Endothelial cell of umbilical vein (primary cell): ENCODE measurements around the gene NFATC4. TPM values are rescaled to one million over a fixed set of nuclear protein-coding genes. Genes with fewer than 3 reads are reported as not detected.

Source experiments
- BruUV-seq: library from RNA; stranded (reverse); fragments of 400-500 nt; replicated peaks from 2 replicates; lab custom pipeline; 2021; lab: Mats Ljungman, UMichigan
- CTCF ChIA-PET: fragments of 300-600, 350-600 bp; sonication (Branson Sonifier 250); formaldehyde crosslinking; loops from one replicate; lab custom pipeline; 2021; ENCODE audit warnings: antibody characterized with exemption, inconsistent platforms; lab: Charles Lee
- POLR2A ChIA-PET: fragments of 300-600, 350-600 bp; sonication (Branson Sonifier 250); formaldehyde crosslinking; loops from one replicate; lab custom pipeline; 2021; ENCODE audit warnings: antibody characterized with exemption, inconsistent platforms; lab: Charles Lee
- DNase-seq: peaks from one replicate; pipeline ENCODE4 v3.0.0-alpha.2; 2011; ENCODE audit warnings: low read depth, low spot score
- FAIRE-seq: peaks from 2 replicates; lab custom pipeline; 2011; peaks lifted over from hg19 to GRCh38; lab: Jason Lieb, UNC
- H2AFZ ChIP-seq: 2 replicates; pipeline ENCODE4 v1.6.0; 2012; ENCODE audit warnings: low read depth, low read length, control low read depth, inconsistent platforms
- H3K27ac ChIP-seq: 2 replicates; pipeline ENCODE4 v1.5.1; 2011; ENCODE audit warnings: low read depth, mild to moderate bottlenecking, control low read depth, low read length, moderate library complexity; ENCODE audit not compliant: insufficient read depth
- H3K27me3 ChIP-seq, 2 experiments: 2 replicates each; pipeline versions ENCODE4 v1.6.0 to v1.6.1; 2011; ENCODE audit warnings: low read length in 2 of 2, mixed read lengths in 1 of 2; ENCODE audit not compliant: control insufficient read depth in 2 of 2, insufficient read depth in 2 of 2
- H3K36me3 ChIP-seq, 2 experiments: 2 replicates in 1 of 2; 3 replicates in 1 of 2; pipeline ENCODE4 v1.5.1; 2011; ENCODE audit warnings: low read length in 2 of 2, mild to moderate bottlenecking in 1 of 2, moderate library complexity in 1 of 2; ENCODE audit not compliant: control insufficient read depth in 2 of 2, insufficient read depth in 2 of 2; ENCODE audit errors: extremely low read depth in 1 of 2
- H3K4me1 ChIP-seq: 3 replicates; pipeline ENCODE4 v1.5.1; 2011; ENCODE audit warnings: mild to moderate bottlenecking, low read length; ENCODE audit not compliant: control insufficient read depth, insufficient read depth; ENCODE audit errors: extremely low read depth
- H3K4me2 ChIP-seq: 2 replicates; pipeline ENCODE4 v1.6.1; 2011; ENCODE audit warnings: low read length, control low read depth, mixed read lengths; ENCODE audit not compliant: insufficient read depth
- H3K4me3 ChIP-seq, 3 experiments: fragments of 200-600 bp in 1 of 3; sonication (generic), shearing (Covaris generic) in 1 of 3; replicated peaks in 1 of 3; 2 replicates each; pipeline ENCODE4 v1.5.1; 2011 to 2016; ENCODE audit warnings: control low read depth in 3 of 3, low read length in 3 of 3, mild to moderate bottlenecking in 2 of 3, inconsistent platforms in 1 of 3, low read depth in 1 of 3, moderate library complexity in 1 of 3; ENCODE audit not compliant: insufficient read depth in 1 of 3
- H3K79me2 ChIP-seq: 2 replicates; pipeline ENCODE4 v1.6.0; 2012; ENCODE audit warnings: low read length, inconsistent platforms; ENCODE audit not compliant: control insufficient read depth, insufficient read depth
- H3K9ac ChIP-seq: replicated peaks from 2 replicates; pipeline ENCODE3; 2011; ENCODE audit warnings: low read length, control low read depth; ENCODE audit not compliant: insufficient read depth; ENCODE audit errors: extremely low read depth
- H3K9me1 ChIP-seq: replicated peaks from 3 replicates; pipeline ENCODE4 v1.6.0; 2011; ENCODE audit warnings: mild to moderate bottlenecking, low read length; ENCODE audit not compliant: control insufficient read depth, insufficient read depth; ENCODE audit errors: extremely low read depth
- H3K9me3 ChIP-seq: replicated peaks from 2 replicates; pipeline ENCODE4 v1.5.1; 2012; ENCODE audit warnings: low read length, inconsistent platforms; ENCODE audit not compliant: control insufficient read depth, insufficient read depth
- H4K20me1 ChIP-seq: replicated peaks from 2 replicates; pipeline ENCODE3; 2011; ENCODE audit warnings: mild to moderate bottlenecking, low read length; ENCODE audit not compliant: control insufficient read depth, insufficient read depth; ENCODE audit errors: extremely low read depth
- EZH2 ChIP-seq: IDR thresholded peaks from 2 replicates; pipeline ENCODE4 v1.6.1; 2012; ENCODE audit warnings: borderline replicate concordance, low read depth, mild to moderate bottlenecking, moderate library complexity, low read length, inconsistent platforms; ENCODE audit not compliant: severe bottlenecking
- FOS ChIP-seq: IDR thresholded peaks from 2 replicates; pipeline ENCODE4 v1.6.1; 2011; ENCODE audit warnings: mild to moderate bottlenecking, low read length, moderate library complexity, borderline replicate concordance; ENCODE audit not compliant: insufficient read depth
- GATA2 ChIP-seq: IDR thresholded peaks from 2 replicates; pipeline ENCODE4 v1.7.0; 2011; ENCODE audit warnings: low read depth, mild to moderate bottlenecking, moderate library complexity, mixed read lengths, low read length; ENCODE audit not compliant: insufficient read length, insufficient read depth
- JUN ChIP-seq: IDR thresholded peaks from 2 replicates; pipeline ENCODE4 v1.6.1; 2011; ENCODE audit warnings: borderline replicate concordance, low read depth; ENCODE audit not compliant: insufficient read length, insufficient read depth
- MAX ChIP-seq: IDR thresholded peaks from 2 replicates; pipeline ENCODE4 v1.6.1; 2011; ENCODE audit not compliant: insufficient read depth, insufficient read length
- MYC ChIP-seq: IDR thresholded peaks from one replicate; pipeline ENCODE4 v1.6.1; 2011; ENCODE audit warnings: mild to moderate bottlenecking, low read depth, low read length
- POLR2A ChIP-seq: IDR thresholded peaks from 2 replicates; pipeline ENCODE4 v1.6.1; 2012; ENCODE audit warnings: low read depth, mild to moderate bottlenecking, control low read depth, low read length
- POLR2AphosphoS5 ChIP-seq: IDR thresholded peaks from 2 replicates; pipeline ENCODE4 v1.6.1; 2012; ENCODE audit warnings: low read depth, mild to moderate bottlenecking, control low read depth, low read length, moderate library complexity; ENCODE audit not compliant: insufficient read depth
- dilution Hi-C: fragments of 300-500 bp; cut with MboI; formaldehyde crosslinking; loops from one replicate; pipeline ENCODE4 v1.15.0; 2019; ENCODE audit warnings: low sequenced_read_pairs; ENCODE audit not compliant: extremely low pct_ligation_motif_present
- intact Hi-C: fragments of 100-400 bp; cut with micrococcal nuclease; formaldehyde crosslinking; loops from one replicate; pipeline ENCODE4 v1.10.0; 2022
- polyA plus RNA-seq, 4 experiments: library from polyadenylated mRNA; depleted of rRNA in 3 of 4; stranded (reverse) in 3 of 4; unstranded in 1 of 4; fragments of >200 nt; gene quantifications; 2 replicates each; pipeline versions ENCODE4 v1.2.1 to v1.2.3, GENCODE V29; 2011 to 2012; ENCODE audit warnings: missing spikeins in 1 of 4
- total RNA-seq: library from RNA; stranded (reverse); gene quantifications from 2 replicates; pipeline ENCODE4 v1.2.3, GENCODE V29; 2021
- TF ChIP-seq, protein P1 (sequence below), 2 donors: IDR thresholded peaks; 1 replicate in 1 of 2; 2 replicates in 1 of 2; pipeline ENCODE4 v1.5.1; 2011; ENCODE audit warnings: low read length in 2 of 2, mild to moderate bottlenecking in 2 of 2, moderate library complexity in 2 of 2, control low read depth in 1 of 2, inconsistent platforms in 1 of 2, low read depth in 1 of 2; ENCODE audit not compliant: insufficient read depth in 1 of 2; ENCODE audit errors: extremely low read depth in 1 of 2

NFATC4 gene
- total and polyA plus RNA-seq, 2 donors (not counting 3 experiments of a cell fraction or from before 2014, with no cell fraction given), result 79.5 to 88.1 TPM

DNA sequence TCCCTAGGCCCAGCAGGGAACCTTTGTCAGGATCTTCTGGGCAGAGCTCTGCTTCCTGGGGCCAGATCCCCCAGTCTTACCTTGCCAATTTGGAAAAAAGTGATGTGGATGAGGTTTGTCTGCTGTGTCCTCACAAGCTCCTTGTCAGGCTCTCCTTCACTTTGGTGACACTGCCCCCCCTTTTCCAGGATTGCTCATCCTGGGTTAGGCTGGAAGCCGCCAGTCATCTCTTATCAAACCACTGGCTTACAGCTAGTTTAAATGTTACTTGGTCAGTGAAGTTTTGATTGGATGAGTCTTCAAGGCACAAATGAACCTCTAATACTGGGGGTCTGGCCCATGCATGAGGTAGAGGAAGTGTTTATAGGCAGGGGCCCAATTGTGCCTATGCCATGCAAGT, 46.1 kb downstream of the NFATC4 start:
- dilution Hi-C loops (no loop called here), intact Hi-C loops (no loop called here)
- Histone ChIP-seq H3K9ac (no peak overlapping the region), H3K27me3 (no peaks in the 10 kb centered on the region), H4K20me1 (no peaks in the 10 kb centered on the region), H3K27ac (no peak overlapping the region), H3K79me2 (no peaks in the 10 kb centered on the region), H3K4me2 (no peak overlapping the region), H3K9me1 (no peaks in the 10 kb centered on the region), H3K4me1 (peaks cover 14% of the 10 kb centered on the region), H3K36me3 (peaks cover 4 to 45% of the 10 kb centered on the region in 2 experiments), H3K9me3 (no peaks in the 10 kb centered on the region), H3K4me3 (no peak overlapping the region), H2AFZ (no peak overlapping the region)
- DNase-seq (no peak), FAIRE-seq (no peak)
- no peak for TF ChIP-seq POLR2AphosphoS5
- TF ChIP-seq MYC, result no peak
- no peak for TF ChIP-seq MAX
- TF ChIP-seq, protein P1, sequence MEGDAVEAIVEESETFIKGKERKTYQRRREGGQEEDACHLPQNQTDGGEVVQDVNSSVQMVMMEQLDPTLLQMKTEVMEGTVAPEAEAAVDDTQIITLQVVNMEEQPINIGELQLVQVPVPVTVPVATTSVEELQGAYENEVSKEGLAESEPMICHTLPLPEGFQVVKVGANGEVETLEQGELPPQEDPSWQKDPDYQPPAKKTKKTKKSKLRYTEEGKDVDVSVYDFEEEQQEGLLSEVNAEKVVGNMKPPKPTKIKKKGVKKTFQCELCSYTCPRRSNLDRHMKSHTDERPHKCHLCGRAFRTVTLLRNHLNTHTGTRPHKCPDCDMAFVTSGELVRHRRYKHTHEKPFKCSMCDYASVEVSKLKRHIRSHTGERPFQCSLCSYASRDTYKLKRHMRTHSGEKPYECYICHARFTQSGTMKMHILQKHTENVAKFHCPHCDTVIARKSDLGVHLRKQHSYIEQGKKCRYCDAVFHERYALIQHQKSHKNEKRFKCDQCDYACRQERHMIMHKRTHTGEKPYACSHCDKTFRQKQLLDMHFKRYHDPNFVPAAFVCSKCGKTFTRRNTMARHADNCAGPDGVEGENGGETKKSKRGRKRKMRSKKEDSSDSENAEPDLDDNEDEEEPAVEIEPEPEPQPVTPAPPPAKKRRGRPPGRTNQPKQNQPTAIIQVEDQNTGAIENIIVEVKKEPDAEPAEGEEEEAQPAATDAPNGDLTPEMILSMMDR (IDR thresholded peaks at IDR 0.05; ENCODE audit: extremely low read depth in 1 of 2, insufficient read depth in 1 of 2, low read depth in 1 of 2, low read length in 2 of 2), result no peak
- TF ChIP-seq EZH2, result no peak
- no peak for TF ChIP-seq POLR2A
- TF ChIP-seq FOS, result no peak
- no peak for TF ChIP-seq JUN
- no peak for TF ChIP-seq GATA2
- BruUV-seq, result no TSS peak
- CTCF ChIA-PET, result interaction anchor here (0.9 to 8.7 kb wide), 8 partner anchors 10 to 81 kb away, joined by 3 to 86 read pairs (median 6); partner anchors contain the start of genes ADCY4, CBLN3 and KHNYN
- POLR2A ChIA-PET, result interaction anchor here (0.5 kb wide), 1 partner anchor 200 kb away, joined by 3 read pairs; no protein-coding TSS in a partner anchor
